IMR-90 (cell line): Measurements from ENCODE around the gene TYSND1. TPM values are rescaled to one million over a fixed set of nuclear protein-coding genes. Genes with fewer than 3 reads are reported as not detected.

Experiments used
- ATAC-seq: fragments of 200-7000 bp; cut with Tn5 transposase; 2 replicates; pipeline ENCODE4 v1.9.1; 2020; ENCODE audit warnings: low read depth, mild to moderate bottlenecking, moderate library complexity
- BruUV-seq: library from RNA; stranded (reverse); fragments of 400-500 nt; replicated peaks from 2 replicates; lab custom pipeline; 2021; lab: Mats Ljungman, UMichigan
- CTCF ChIA-PET: fragments of 300-600 bp; formaldehyde crosslinking; extraction: SDS; loops from one replicate; lab custom pipeline; 2021; ENCODE audit warnings: antibody characterized with exemption; lab: Yijun Ruan, JAX
- POLR2A ChIA-PET: fragments of 300-600 bp; sonication (Branson Sonifier 250); formaldehyde crosslinking; loops from one replicate; lab custom pipeline; 2022; ENCODE audit warnings: antibody characterized with exemption; ENCODE audit not compliant: unreplicated experiment; lab: Charles Lee
- DNase-seq: peaks from one replicate; pipeline ENCODE4 v3.0.0; 2013
- H2AFZ ChIP-seq: replicated peaks from 2 replicates; pipeline ENCODE3; 2013; ENCODE audit warnings: low read length, mild to moderate bottlenecking; ENCODE audit not compliant: poor library complexity
- H2AK5ac ChIP-seq: 2 replicates; pipeline ENCODE4 v1.6.1; 2013; ENCODE audit warnings: low read depth, low read length, inconsistent platforms
- H2AK9ac ChIP-seq: replicated peaks from 2 replicates; pipeline ENCODE3; 2013; ENCODE audit warnings: mild to moderate bottlenecking, low read depth, low read length, moderate library complexity; ENCODE audit not compliant: poor library complexity
- H2BK120ac ChIP-seq: 2 replicates; pipeline ENCODE4 v1.6.1; 2013; ENCODE audit warnings: low read depth, low read length, inconsistent platforms
- H2BK15ac ChIP-seq: 3 replicates; pipeline ENCODE4 v1.6.1; 2013; ENCODE audit warnings: low read depth, low read length, inconsistent platforms
- H2BK20ac ChIP-seq: 2 replicates; pipeline ENCODE4 v1.6.1; 2013; ENCODE audit warnings: low read depth, mild to moderate bottlenecking, inconsistent platforms, low read length, moderate library complexity
- H2BK5ac ChIP-seq: 2 replicates; pipeline ENCODE4 v1.6.1; 2013; ENCODE audit warnings: mild to moderate bottlenecking, low read depth, low read length, inconsistent platforms; ENCODE audit not compliant: poor library complexity, severe bottlenecking
- H3K14ac ChIP-seq: replicated peaks from 2 replicates; pipeline ENCODE4 v1.6.1; 2013; ENCODE audit warnings: low read depth, low read length, inconsistent platforms
- H3K18ac ChIP-seq: 2 replicates; pipeline ENCODE4 v1.6.1; 2013; ENCODE audit warnings: low read depth, low read length, control low read depth
- H3K23ac ChIP-seq: 2 replicates; pipeline ENCODE4 v1.6.1; 2013; ENCODE audit warnings: low read depth, low read length, inconsistent platforms
- H3K27ac ChIP-seq: 2 replicates; pipeline ENCODE4 v1.5.1; 2013; ENCODE audit warnings: mild to moderate bottlenecking, control low read depth, low read length; ENCODE audit not compliant: insufficient read depth
- H3K27me3 ChIP-seq: 2 replicates; pipeline ENCODE4 v1.6.1; 2013; ENCODE audit warnings: low read length; ENCODE audit not compliant: control insufficient read depth, insufficient read depth
- H3K36me3 ChIP-seq: 2 replicates; pipeline ENCODE4 v1.6.1; 2013; ENCODE audit warnings: low read length, mixed read lengths; ENCODE audit not compliant: control insufficient read depth, insufficient read depth
- H3K4ac ChIP-seq: 2 replicates; pipeline ENCODE4 v1.6.1; 2013; ENCODE audit warnings: low read depth, low read length, inconsistent platforms
- H3K4me1 ChIP-seq: 2 replicates; pipeline ENCODE4 v1.6.1; 2013; ENCODE audit warnings: low read length, mixed read lengths; ENCODE audit not compliant: control insufficient read depth, insufficient read depth
- H3K4me2 ChIP-seq: 2 replicates; pipeline ENCODE4 v1.6.1; 2013; ENCODE audit warnings: low read depth, mild to moderate bottlenecking, control low read depth, low read length, moderate library complexity
- H3K4me3 ChIP-seq: 2 replicates; pipeline ENCODE4 v1.5.1; 2013; ENCODE audit warnings: low read depth, mild to moderate bottlenecking, control low read depth, low read length, moderate library complexity; ENCODE audit not compliant: insufficient read depth
- H3K56ac ChIP-seq: 2 replicates; pipeline ENCODE4 v1.6.1; 2013; ENCODE audit warnings: low read length, inconsistent platforms; ENCODE audit not compliant: insufficient read depth; ENCODE audit errors: extremely low read depth
- H3K79me1 ChIP-seq, 2 experiments: 2 replicates each; pipeline ENCODE4 v1.6.1; 2013; ENCODE audit warnings: low read length in 2 of 2, inconsistent platforms in 1 of 2, low read depth in 1 of 2
- H3K9ac ChIP-seq: 2 replicates; pipeline ENCODE4 v1.6.1; 2013; ENCODE audit warnings: low read depth, low read length, control low read depth
- H3K9me1 ChIP-seq: 2 replicates; pipeline ENCODE4 v1.6.1; 2013; ENCODE audit warnings: low read length, inconsistent platforms; ENCODE audit not compliant: insufficient read depth
- H3K9me3 ChIP-seq: 2 replicates; pipeline ENCODE4 v1.6.1; 2013; ENCODE audit warnings: low read length; ENCODE audit not compliant: control insufficient read depth, insufficient read depth
- H4K20me1 ChIP-seq: 2 replicates; pipeline ENCODE4 v1.6.1; 2013; ENCODE audit warnings: low read length, inconsistent platforms; ENCODE audit not compliant: insufficient read depth
- H4K5ac ChIP-seq: 2 replicates; pipeline ENCODE4 v1.6.1; 2013; ENCODE audit warnings: mild to moderate bottlenecking, low read depth, low read length, control low read depth
- H4K8ac ChIP-seq, 2 experiments: 2 replicates each; pipeline ENCODE4 v1.6.1; 2013; ENCODE audit warnings: low read depth in 2 of 2, low read length in 2 of 2, control low read depth in 1 of 2, inconsistent platforms in 1 of 2
- H4K91ac ChIP-seq: 2 replicates; pipeline ENCODE4 v1.6.1; 2013; ENCODE audit warnings: low read depth, low read length, inconsistent platforms; ENCODE audit not compliant: insufficient read depth
- BHLHE40 ChIP-seq: fragments of 150-350 bp; IDR thresholded peaks from 2 replicates; pipeline ENCODE4 v1.6.1; 2016; ENCODE audit warnings: mild to moderate bottlenecking, low read depth, low read length
- CEBPB ChIP-seq: IDR thresholded peaks from 2 replicates; pipeline ENCODE4 v1.6.1; 2012; ENCODE audit warnings: low read depth, low read length, improper control_type of control experiment
- CTCF ChIP-seq: conservative IDR thresholded peaks from 2 replicates; pipeline ENCODE4 v1.5.1; 2012; ENCODE audit warnings: mild to moderate bottlenecking, low read depth, low read length, improper control_type of control experiment
- FOS ChIP-seq: fragments of 150-350 bp; IDR thresholded peaks from 2 replicates; pipeline ENCODE4 v1.6.1; 2016; ENCODE audit warnings: low read depth, low read length
- MAZ ChIP-seq: IDR thresholded peaks from 2 replicates; pipeline ENCODE4 v1.6.1; 2012; ENCODE audit warnings: low read depth, mild to moderate bottlenecking, low read length, improper control_type of control experiment, moderate library complexity, borderline replicate concordance
- MXI1 ChIP-seq: IDR thresholded peaks from 2 replicates; pipeline ENCODE4 v1.6.1; 2012; ENCODE audit warnings: low read depth, mild to moderate bottlenecking, low read length, moderate library complexity, borderline replicate concordance
- NFE2L2 ChIP-seq: fragments of 150-350 bp; IDR thresholded peaks from 2 replicates; pipeline ENCODE4 v1.6.1; 2016; ENCODE audit warnings: low read depth, mild to moderate bottlenecking, low read length
- RAD21 ChIP-seq: IDR thresholded peaks from 2 replicates; pipeline ENCODE4 v1.6.1; 2012; ENCODE audit warnings: low read length, improper control_type of control experiment
- RCOR1 ChIP-seq: IDR thresholded peaks from 2 replicates; pipeline ENCODE4 v1.6.1; 2012; ENCODE audit warnings: mild to moderate bottlenecking, low read length, improper control_type of control experiment; ENCODE audit not compliant: insufficient replicate concordance
- SMC3 ChIP-seq: fragments of 150-350 bp; IDR thresholded peaks from 2 replicates; pipeline ENCODE4 v1.6.1; 2016; ENCODE audit warnings: low read depth, mild to moderate bottlenecking, antibody characterized with exemption, low read length, moderate library complexity
- USF2 ChIP-seq: fragments of 150-350 bp; IDR thresholded peaks from 2 replicates; pipeline ENCODE4 v1.6.1; 2017; ENCODE audit warnings: mild to moderate bottlenecking, antibody characterized with exemption, low read length, low read depth
- WGBS, 2 experiments: methylation state at CpG; one replicate each; pipeline versions ENCODE4 v1.1.5 to v1.1.7; 2013; ENCODE audit warnings: missing lambda C conversion rate in 2 of 2; ENCODE audit not compliant: insufficient read length in 1 of 2; ENCODE audit errors: extremely low coverage in 2 of 2; 5-methylcytosine and 5-hydroxymethylcytosine counted together
- dilution Hi-C: fragments of 300-500 bp; cut with HindIII; formaldehyde crosslinking; loops from one replicate; pipeline ENCODE4 v1.14.3; 2018; ENCODE audit warnings: low sequenced_read_pairs; ENCODE audit not compliant: unreplicated experiment
- in situ Hi-C: fragments of 300-500 bp; cut with MboI; formaldehyde crosslinking; loops from 3 replicates; pipeline ENCODE4 v1.14.3; 2019; ENCODE audit warnings: low sequenced_read_pairs, inconsistent platforms, mixed read lengths
- intact Hi-C: fragments of 100-400 bp; cut with micrococcal nuclease; formaldehyde crosslinking; loops from 2 replicates; pipeline ENCODE4 v1.10.0; 2022
- polyA plus RNA-seq, 3 experiments: library from polyadenylated mRNA; depleted of rRNA; stranded (reverse); fragments of >200 nt; gene quantifications; 2 replicates each; pipeline ENCODE4 v1.2.3, GENCODE V29; 2012; ENCODE audit warnings: low replicate concordance in 1 of 3
- total RNA-seq: library from RNA; depleted of rRNA; stranded (reverse); fragments of >200 nt; gene quantifications from 2 replicates; pipeline ENCODE4 v1.2.3, GENCODE V29; 2012
- TF ChIP-seq, protein P1 (sequence below): fragments of 150-350 bp; IDR thresholded peaks from 2 replicates; pipeline ENCODE4 v1.6.1; 2016; ENCODE audit warnings: low read depth, mild to moderate bottlenecking, low read length, moderate library complexity, borderline replicate concordance

TYSND1 gene
- total and polyA plus RNA-seq, 2 of the 4 experiments (the other 2 are of a cell fraction), result 2.9 to 4.1 TPM

- ChIA-PET CTCF (no interaction called here), POLR2A (no interaction called here)
- dilution Hi-C loops, result no loop called here
- peak within 1 kb of the TSS; percentile 96 for H3K4ac ChIP-seq
- peak; percentile 81 for ATAC-seq
- peak within 1 kb of the TSS; percentile 97 for H2AK9ac ChIP-seq
- no peaks in the 10 kb centered on the region for H3K9me3 ChIP-seq
- in situ Hi-C loops, result loop anchor here (10.0 kb wide), 1 partner anchor 232 kb away; no protein-coding TSS in a partner anchor
- H3K14ac ChIP-seq, result peak within 1 kb of the TSS; percentile 95
- H2BK20ac ChIP-seq, result peak within 1 kb of the TSS; percentile 68
- H3K23ac ChIP-seq, result peak within 1 kb of the TSS; percentile 98
- no peaks in the 10 kb centered on the region for H4K20me1 ChIP-seq
- peak within 1 kb of the TSS; percentile 96 for H4K5ac ChIP-seq
- peak within 1 kb of the TSS; percentile 45 for H2BK5ac ChIP-seq
- H2AFZ ChIP-seq, result peak within 1 kb of the TSS; percentile 94
- H3K18ac ChIP-seq, result peak within 1 kb of the TSS; percentile 75
- H2BK15ac ChIP-seq, result peak within 1 kb of the TSS; percentile 70; the same call in 2 of the 3 replicates
- H3K27me3 ChIP-seq, result no peaks in the 10 kb centered on the region
- 9% methylated on average over 39 of the region's 80 CpGs; no CpG with 5 or more reads in 1 of the 2 experiments for WGBS, 2 experiments
- peaks cover 5% of the 10 kb centered on the region; the same call in 1 of the 2 replicates for H3K36me3 ChIP-seq
- peak within 1 kb of the TSS; percentile 93 for H4K91ac ChIP-seq
- intact Hi-C loops, result no loop called here
- H3K79me1 ChIP-seq, result peaks cover 16 to 40% of the 10 kb centered on the region in 2 experiments
- H2AK5ac ChIP-seq, result peak within 1 kb of the TSS; percentile 86
- no TSS peak for BruUV-seq
- peak; percentile 61 for DNase-seq
- peak within 1 kb of the TSS; percentile 90 for H2BK120ac ChIP-seq
- H3K9ac ChIP-seq, result peak within 1 kb of the TSS; percentile 80
- H3K4me3 ChIP-seq, result peak within 1 kb of the TSS; percentile 64
- H3K56ac ChIP-seq, result peak within 1 kb of the TSS; percentile 87
- peaks cover 17% of the 10 kb centered on the region for H3K4me1 ChIP-seq
- H3K4me2 ChIP-seq, result peak within 1 kb of the TSS; percentile 87
- H3K9me1 ChIP-seq, result peaks cover 19% of the 10 kb centered on the region
- peak within 1 kb of the TSS; percentile 64 to 86 for H4K8ac ChIP-seq
- H3K27ac ChIP-seq, result peak within 1 kb of the TSS; percentile 66
- TF ChIP-seq, protein P1, sequence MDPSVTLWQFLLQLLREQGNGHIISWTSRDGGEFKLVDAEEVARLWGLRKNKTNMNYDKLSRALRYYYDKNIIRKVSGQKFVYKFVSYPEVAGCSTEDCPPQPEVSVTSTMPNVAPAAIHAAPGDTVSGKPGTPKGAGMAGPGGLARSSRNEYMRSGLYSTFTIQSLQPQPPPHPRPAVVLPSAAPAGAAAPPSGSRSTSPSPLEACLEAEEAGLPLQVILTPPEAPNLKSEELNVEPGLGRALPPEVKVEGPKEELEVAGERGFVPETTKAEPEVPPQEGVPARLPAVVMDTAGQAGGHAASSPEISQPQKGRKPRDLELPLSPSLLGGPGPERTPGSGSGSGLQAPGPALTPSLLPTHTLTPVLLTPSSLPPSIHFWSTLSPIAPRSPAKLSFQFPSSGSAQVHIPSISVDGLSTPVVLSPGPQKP, result no peak
- TF ChIP-seq RAD21 (no peak), CTCF (0 out of 2 replicates have a peak, but pooled peaks have one; percentile 5), MAZ (no peak), CEBPB (no peak), BHLHE40 (peak; percentile 85), FOS (peak; percentile 48; the same call in 1 of the 2 replicates), NFE2L2 (peak; percentile 93), SMC3 (no peak), MXI1 (no peak), RCOR1 (no peak), USF2 (no peak)
Measured at GRCh38 chr10:70132098-70133029, 14.1 kb downstream of the TYSND1 start, which contains the start of gene AIFM2. Gene AIFM2, minus strand, starts transcription at chr10:70132825. Its CDS starts 8,741 bp downstream, at chr10:70124084.
